WTC11 (cell line): ENCODE measurements around the gene FARP2. TPM values are rescaled to one million over a fixed set of nuclear protein-coding genes. Genes with fewer than 3 reads are reported as not detected.

ENCODE experiments used
- ATAC-seq: fragments of 200-7000 bp; cut with Tn5 transposase; 2 replicates; pipeline ENCODE4 v1.10.0; 2021; ENCODE audit warnings: mild to moderate bottlenecking, moderate library complexity
- CTCF ChIA-PET: fragments of 300-600 bp; sonication (Branson Sonifier 250); formaldehyde crosslinking; loops from one replicate; lab custom pipeline; 2021; ENCODE audit warnings: antibody characterized with exemption; lab: Charles Lee
- POLR2A ChIA-PET: fragments of 350-600 bp; sonication (Branson Sonifier 250); formaldehyde crosslinking; loops from one replicate; lab custom pipeline; 2021; ENCODE audit warnings: antibody characterized with exemption; lab: Charles Lee
- DNase-seq: peaks from one replicate; pipeline ENCODE4 v3.0.0; 2021; ENCODE audit warnings: low spot score
- H3K27ac Mint-ChIP-seq: 2 replicates; pipeline ENCODE4 v1.8.0; 2021; ENCODE audit warnings: mixed read lengths
- H3K27me3 Mint-ChIP-seq: 2 replicates; pipeline ENCODE4 v1.8.0; 2021; ENCODE audit warnings: low read depth, mild to moderate bottlenecking, moderate library complexity, mixed read lengths
- H3K36me3 Mint-ChIP-seq: 2 replicates; pipeline ENCODE4 v1.8.0; 2021; ENCODE audit warnings: mixed read lengths
- H3K4me1 Mint-ChIP-seq: 2 replicates; pipeline ENCODE4 v1.8.0; 2022; ENCODE audit warnings: mixed read lengths
- H3K4me3 Mint-ChIP-seq: 2 replicates; pipeline ENCODE4 v1.8.0; 2021; ENCODE audit warnings: mild to moderate bottlenecking, moderate library complexity, mixed read lengths
- H3K9me3 Mint-ChIP-seq: 2 replicates; pipeline ENCODE4 v1.8.0; 2021; ENCODE audit warnings: mixed read lengths
- CREB1 ChIP-seq: sonication (generic); formaldehyde crosslinking; IDR thresholded peaks from 2 replicates; pipeline ENCODE4 v1.8.0; 2023; ENCODE audit warnings: mild to moderate bottlenecking, missing genetic modification reagents
- CREM ChIP-seq: sonication (generic); formaldehyde crosslinking; IDR thresholded peaks from 2 replicates; pipeline ENCODE4 v1.8.1; 2022; ENCODE audit warnings: mild to moderate bottlenecking, missing genetic modification reagents, moderate library complexity
- IRF2 ChIP-seq: sonication (generic); formaldehyde crosslinking; IDR thresholded peaks from 2 replicates; pipeline ENCODE4 v1.8.0; 2022; ENCODE audit warnings: low read depth, missing genetic modification reagents, borderline replicate concordance
- JAZF1 ChIP-seq: fragments of 250-450 bp; sonication (Bioruptor Pico); IDR thresholded peaks from 2 replicates; pipeline ENCODE4 v1.9.0; 2021; ENCODE audit warnings: moderate library complexity, mild to moderate bottlenecking, inconsistent platforms
- OVOL2 ChIP-seq: fragments of 250-450 bp; sonication (Bioruptor Pico); IDR thresholded peaks from 2 replicates; pipeline ENCODE4 v1.9.0; 2021; ENCODE audit warnings: mild to moderate bottlenecking, borderline replicate concordance
- RORB ChIP-seq: fragments of 250-450 bp; sonication (Bioruptor Pico); IDR thresholded peaks from 2 replicates; pipeline ENCODE4 v1.9.0; 2021; ENCODE audit warnings: mild to moderate bottlenecking
- SMAD4 ChIP-seq: sonication (generic); formaldehyde crosslinking; IDR thresholded peaks from 2 replicates; pipeline ENCODE4 v1.8.0; 2022; ENCODE audit warnings: mild to moderate bottlenecking, missing genetic modification reagents
- SOX15 ChIP-seq: fragments of 250-450 bp; sonication (Bioruptor Pico); IDR thresholded peaks from 2 replicates; pipeline ENCODE4 v1.9.0; 2021; ENCODE audit warnings: mild to moderate bottlenecking
- ZNF121 ChIP-seq: sonication (generic); formaldehyde crosslinking; IDR thresholded peaks from 2 replicates; pipeline ENCODE4 v1.8.0; 2023; ENCODE audit warnings: missing genetic modification reagents
- ZNF219 ChIP-seq: sonication (generic); formaldehyde crosslinking; IDR thresholded peaks from 2 replicates; pipeline ENCODE4 v1.8.0; 2023; ENCODE audit warnings: missing genetic modification reagents, mild to moderate bottlenecking, borderline replicate concordance
- ZNF232 ChIP-seq: sonication (generic); formaldehyde crosslinking; IDR thresholded peaks from 2 replicates; pipeline ENCODE4 v1.8.0; 2022; ENCODE audit warnings: mild to moderate bottlenecking, missing genetic modification reagents
- ZNF263 ChIP-seq: sonication (generic); formaldehyde crosslinking; IDR thresholded peaks from 2 replicates; pipeline ENCODE4 v1.8.1; 2022; ENCODE audit warnings: low read depth, mild to moderate bottlenecking, moderate library complexity, missing genetic modification reagents
- ZNF416 ChIP-seq: fragments of 250-450 bp; sonication (Bioruptor Pico); IDR thresholded peaks from 2 replicates; pipeline ENCODE4 v1.9.0; 2021; ENCODE audit warnings: mild to moderate bottlenecking, inconsistent platforms
- ZNF423 ChIP-seq: fragments of 250-450 bp; sonication (Bioruptor Pico); IDR thresholded peaks from 2 replicates; pipeline ENCODE4 v2.1.2; 2022; ENCODE audit warnings: mild to moderate bottlenecking, moderate library complexity
- total RNA-seq: library from RNA; stranded (reverse); gene quantifications from 3 replicates; pipeline ENCODE4 v1.2.3, GENCODE V29; 2021
- TF ChIP-seq, protein P1 (sequence below): fragments of 250-450 bp; sonication (Bioruptor Pico); IDR thresholded peaks from 2 replicates; pipeline ENCODE4 v1.9.0; 2021; ENCODE audit warnings: mild to moderate bottlenecking
- TF ChIP-seq, protein P2 (sequence below): sonication (generic); formaldehyde crosslinking; IDR thresholded peaks from 2 replicates; pipeline ENCODE4 v1.8.0; 2022; ENCODE audit warnings: mild to moderate bottlenecking, missing genetic modification reagents
- TF ChIP-seq, protein P3 (sequence below): sonication (generic); formaldehyde crosslinking; IDR thresholded peaks from 2 replicates; pipeline ENCODE4 v1.8.0; 2022; ENCODE audit warnings: missing genetic modification reagents
- TF ChIP-seq, protein P4 (sequence below): sonication (generic); formaldehyde crosslinking; IDR thresholded peaks from 2 replicates; pipeline ENCODE4 v1.8.1; 2022; ENCODE audit warnings: low read depth, missing genetic modification reagents, borderline replicate concordance
- TF ChIP-seq, protein P5 (sequence below): sonication (generic); formaldehyde crosslinking; IDR thresholded peaks from 2 replicates; pipeline ENCODE4 v1.8.0; 2022; ENCODE audit warnings: mild to moderate bottlenecking, missing genetic modification reagents

The FARP2 gene
- total RNA-seq, 1 experiment from 2014 or later = 37.8 TPM

DNA sequence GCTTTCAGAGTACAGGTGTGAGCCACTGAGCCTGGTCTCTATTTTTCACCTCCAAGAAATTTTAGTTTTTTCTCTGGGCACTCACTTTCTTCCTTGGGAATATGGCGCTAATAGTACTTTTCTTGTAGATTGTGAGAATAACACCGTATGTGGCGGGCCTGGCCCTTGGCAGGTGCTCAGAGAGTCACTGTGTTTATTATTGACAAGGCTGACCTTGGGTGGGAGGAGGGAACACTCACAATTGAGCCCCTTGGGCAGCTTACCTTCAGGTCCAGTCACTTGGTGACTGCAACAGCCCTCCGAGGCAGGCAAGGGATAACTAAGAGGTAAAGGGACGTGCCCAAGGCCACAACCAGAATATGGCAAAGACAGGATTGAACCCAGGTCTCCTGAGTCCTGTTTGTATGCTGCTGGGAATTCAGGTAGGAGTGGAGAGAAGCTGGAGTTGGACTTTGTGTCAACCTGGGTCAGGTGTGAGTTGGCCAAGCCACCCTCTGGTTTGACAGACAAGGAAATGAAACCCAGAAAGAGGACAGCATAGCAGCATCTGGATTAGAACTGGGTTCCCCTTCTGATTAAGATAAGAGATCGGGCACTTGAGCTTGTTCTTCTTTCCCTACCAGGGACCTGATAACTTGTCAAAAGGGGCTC is 155.1 kb downstream of the FARP2 start:
- H3K4me3 Mint-ChIP-seq = no peak overlapping the region
- peaks cover 14% of the 10 kb centered on the region for H3K4me1 Mint-ChIP-seq
- 0 out of 2 replicates have a peak, but pooled peaks cover 3% of the 10 kb centered on the region for H3K9me3 Mint-ChIP-seq
- no peaks in the 10 kb centered on the region for H3K36me3 Mint-ChIP-seq
- POLR2A ChIA-PET = no interaction called here
- CTCF ChIA-PET = no interaction called here
- H3K27me3 Mint-ChIP-seq = peaks cover 24% of the 10 kb centered on the region
- DNase-seq (no peak), ATAC-seq (no peak)
- TF ChIP-seq, protein P1, sequence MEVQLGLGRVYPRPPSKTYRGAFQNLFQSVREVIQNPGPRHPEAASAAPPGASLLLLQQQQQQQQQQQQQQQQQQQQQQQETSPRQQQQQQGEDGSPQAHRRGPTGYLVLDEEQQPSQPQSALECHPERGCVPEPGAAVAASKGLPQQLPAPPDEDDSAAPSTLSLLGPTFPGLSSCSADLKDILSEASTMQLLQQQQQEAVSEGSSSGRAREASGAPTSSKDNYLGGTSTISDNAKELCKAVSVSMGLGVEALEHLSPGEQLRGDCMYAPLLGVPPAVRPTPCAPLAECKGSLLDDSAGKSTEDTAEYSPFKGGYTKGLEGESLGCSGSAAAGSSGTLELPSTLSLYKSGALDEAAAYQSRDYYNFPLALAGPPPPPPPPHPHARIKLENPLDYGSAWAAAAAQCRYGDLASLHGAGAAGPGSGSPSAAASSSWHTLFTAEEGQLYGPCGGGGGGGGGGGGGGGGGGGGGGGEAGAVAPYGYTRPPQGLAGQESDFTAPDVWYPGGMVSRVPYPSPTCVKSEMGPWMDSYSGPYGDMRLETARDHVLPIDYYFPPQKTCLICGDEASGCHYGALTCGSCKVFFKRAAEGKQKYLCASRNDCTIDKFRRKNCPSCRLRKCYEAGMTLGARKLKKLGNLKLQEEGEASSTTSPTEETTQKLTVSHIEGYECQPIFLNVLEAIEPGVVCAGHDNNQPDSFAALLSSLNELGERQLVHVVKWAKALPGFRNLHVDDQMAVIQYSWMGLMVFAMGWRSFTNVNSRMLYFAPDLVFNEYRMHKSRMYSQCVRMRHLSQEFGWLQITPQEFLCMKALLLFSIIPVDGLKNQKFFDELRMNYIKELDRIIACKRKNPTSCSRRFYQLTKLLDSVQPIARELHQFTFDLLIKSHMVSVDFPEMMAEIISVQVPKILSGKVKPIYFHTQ (CRISPR knock-in tag) = no peak
- TF ChIP-seq, all 79 proteins: peak for 0
- no peak overlapping the region for H3K27ac Mint-ChIP-seq

DNA sequence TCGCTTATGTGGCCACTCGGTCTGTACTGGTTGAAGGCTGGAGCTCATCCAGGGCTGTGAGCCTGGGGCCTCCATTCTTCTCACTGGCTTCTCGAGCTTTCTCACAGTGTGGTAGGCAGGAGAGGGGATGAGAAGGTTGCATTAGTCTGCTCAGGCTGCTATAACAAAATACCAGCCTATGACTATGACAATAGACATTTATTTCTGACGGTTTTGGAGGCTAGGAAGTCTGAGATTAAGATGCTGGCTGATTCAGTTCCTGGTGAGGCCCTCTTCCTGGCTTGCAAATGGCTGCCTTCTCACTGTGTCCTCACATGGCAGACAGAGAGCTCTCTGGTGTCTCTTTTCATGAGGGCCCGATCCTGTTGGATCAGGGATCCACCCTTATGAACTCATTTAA is 158.5 kb downstream of the FARP2 start:
- peaks cover 3% of the 10 kb centered on the region for H3K4me1 Mint-ChIP-seq
- DNase-seq = no peak
- peaks cover 6% of the 10 kb centered on the region; the same call in 1 of the 2 replicates for H3K36me3 Mint-ChIP-seq
- ChIA-PET CTCF (no interaction called here), POLR2A (no interaction called here)
- TF ChIP-seq, protein P2, sequence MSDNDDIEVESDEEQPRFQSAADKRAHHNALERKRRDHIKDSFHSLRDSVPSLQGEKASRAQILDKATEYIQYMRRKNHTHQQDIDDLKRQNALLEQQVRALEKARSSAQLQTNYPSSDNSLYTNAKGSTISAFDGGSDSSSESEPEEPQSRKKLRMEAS (CRISPR knock-in tag) = no peak
- no peak for TF ChIP-seq SOX15
- TF ChIP-seq ZNF121 = no peak
- no peak for TF ChIP-seq ZNF416 (CRISPR knock-in tag)
- TF ChIP-seq, protein P3, sequence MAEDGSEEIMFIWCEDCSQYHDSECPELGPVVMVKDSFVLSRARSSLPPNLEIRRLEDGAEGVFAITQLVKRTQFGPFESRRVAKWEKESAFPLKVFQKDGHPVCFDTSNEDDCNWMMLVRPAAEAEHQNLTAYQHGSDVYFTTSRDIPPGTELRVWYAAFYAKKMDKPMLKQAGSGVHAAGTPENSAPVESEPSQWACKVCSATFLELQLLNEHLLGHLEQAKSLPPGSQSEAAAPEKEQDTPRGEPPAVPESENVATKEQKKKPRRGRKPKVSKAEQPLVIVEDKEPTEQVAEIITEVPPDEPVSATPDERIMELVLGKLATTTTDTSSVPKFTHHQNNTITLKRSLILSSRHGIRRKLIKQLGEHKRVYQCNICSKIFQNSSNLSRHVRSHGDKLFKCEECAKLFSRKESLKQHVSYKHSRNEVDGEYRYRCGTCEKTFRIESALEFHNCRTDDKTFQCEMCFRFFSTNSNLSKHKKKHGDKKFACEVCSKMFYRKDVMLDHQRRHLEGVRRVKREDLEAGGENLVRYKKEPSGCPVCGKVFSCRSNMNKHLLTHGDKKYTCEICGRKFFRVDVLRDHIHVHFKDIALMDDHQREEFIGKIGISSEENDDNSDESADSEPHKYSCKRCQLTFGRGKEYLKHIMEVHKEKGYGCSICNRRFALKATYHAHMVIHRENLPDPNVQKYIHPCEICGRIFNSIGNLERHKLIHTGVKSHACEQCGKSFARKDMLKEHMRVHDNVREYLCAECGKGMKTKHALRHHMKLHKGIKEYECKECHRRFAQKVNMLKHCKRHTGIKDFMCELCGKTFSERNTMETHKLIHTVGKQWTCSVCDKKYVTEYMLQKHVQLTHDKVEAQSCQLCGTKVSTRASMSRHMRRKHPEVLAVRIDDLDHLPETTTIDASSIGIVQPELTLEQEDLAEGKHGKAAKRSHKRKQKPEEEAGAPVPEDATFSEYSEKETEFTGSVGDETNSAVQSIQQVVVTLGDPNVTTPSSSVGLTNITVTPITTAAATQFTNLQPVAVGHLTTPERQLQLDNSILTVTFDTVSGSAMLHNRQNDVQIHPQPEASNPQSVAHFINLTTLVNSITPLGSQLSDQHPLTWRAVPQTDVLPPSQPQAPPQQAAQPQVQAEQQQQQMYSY = no peak
- TF ChIP-seq CREM (CRISPR knock-in tag) = no peak
- TF ChIP-seq JAZF1 (CRISPR knock-in tag) = no peak
- TF ChIP-seq ZNF423 (CRISPR knock-in tag) = no peak
- TF ChIP-seq IRF2 = no peak
- no peak for TF ChIP-seq ZNF219 (CRISPR knock-in tag)
- no peak for TF ChIP-seq ZNF263 (CRISPR knock-in tag)
- TF ChIP-seq, all 79 proteins: peak for 0
- no peak overlapping the region for H3K4me3 Mint-ChIP-seq
- H3K27ac Mint-ChIP-seq = no peak overlapping the region
- peaks cover 11% of the 10 kb centered on the region for H3K9me3 Mint-ChIP-seq
- no peak for ATAC-seq
- H3K27me3 Mint-ChIP-seq = peaks cover 18% of the 10 kb centered on the region

DNA sequence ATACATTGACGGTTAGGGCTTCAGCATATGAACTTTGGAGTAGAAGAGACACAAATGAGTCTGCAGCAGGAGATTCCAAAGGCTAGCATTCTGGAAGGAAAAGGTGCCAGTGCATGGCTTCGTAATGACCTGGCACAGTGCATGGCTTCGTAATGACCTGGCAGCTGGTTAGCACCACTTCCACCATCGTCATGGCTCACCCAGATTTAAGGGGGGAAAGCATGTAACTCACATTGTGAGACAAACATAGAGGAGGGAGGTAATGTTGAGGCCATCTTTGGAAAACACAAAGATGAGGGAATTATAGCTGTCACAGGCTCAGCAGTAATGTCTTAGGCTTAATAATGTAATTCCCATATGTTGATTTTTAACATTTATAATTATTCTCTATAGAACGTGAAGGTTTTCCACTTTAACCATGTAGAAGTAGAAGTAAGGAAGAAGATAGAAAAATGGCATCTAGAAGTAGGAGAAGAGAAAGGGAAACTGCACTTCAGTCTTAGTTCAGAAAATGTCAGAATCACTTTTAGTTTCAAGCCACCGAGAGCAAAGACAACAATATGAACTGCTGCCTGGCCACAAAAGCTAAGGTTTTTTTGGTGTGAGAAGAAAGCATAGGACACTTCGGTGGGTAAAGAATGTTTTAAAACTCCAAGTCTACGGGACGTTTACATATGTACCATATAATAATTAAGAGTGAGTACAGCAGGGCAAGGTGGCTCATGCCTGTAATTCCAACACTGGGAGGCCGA is 159.1 kb downstream of the FARP2 start:
- no peak for DNase-seq
- no peak for ATAC-seq
- peaks cover 6% of the 10 kb centered on the region; the same call in 1 of the 2 replicates for H3K36me3 Mint-ChIP-seq
- POLR2A ChIA-PET = no interaction called here
- H3K4me1 Mint-ChIP-seq = no peaks in the 10 kb centered on the region; the same call in 1 of the 2 replicates
- CTCF ChIA-PET = interaction anchor here (0.8 to 1.1 kb wide), 2 partner anchors 80 to 83 kb away, joined by 3 to 4 read pairs; no protein-coding TSS in a partner anchor
- H3K9me3 Mint-ChIP-seq = peaks cover 11% of the 10 kb centered on the region
- H3K27me3 Mint-ChIP-seq = peaks cover 12% of the 10 kb centered on the region
- no peak overlapping the region for H3K27ac Mint-ChIP-seq
- no peak overlapping the region for H3K4me3 Mint-ChIP-seq
- no peak for TF ChIP-seq IRF2
- TF ChIP-seq, protein P4, sequence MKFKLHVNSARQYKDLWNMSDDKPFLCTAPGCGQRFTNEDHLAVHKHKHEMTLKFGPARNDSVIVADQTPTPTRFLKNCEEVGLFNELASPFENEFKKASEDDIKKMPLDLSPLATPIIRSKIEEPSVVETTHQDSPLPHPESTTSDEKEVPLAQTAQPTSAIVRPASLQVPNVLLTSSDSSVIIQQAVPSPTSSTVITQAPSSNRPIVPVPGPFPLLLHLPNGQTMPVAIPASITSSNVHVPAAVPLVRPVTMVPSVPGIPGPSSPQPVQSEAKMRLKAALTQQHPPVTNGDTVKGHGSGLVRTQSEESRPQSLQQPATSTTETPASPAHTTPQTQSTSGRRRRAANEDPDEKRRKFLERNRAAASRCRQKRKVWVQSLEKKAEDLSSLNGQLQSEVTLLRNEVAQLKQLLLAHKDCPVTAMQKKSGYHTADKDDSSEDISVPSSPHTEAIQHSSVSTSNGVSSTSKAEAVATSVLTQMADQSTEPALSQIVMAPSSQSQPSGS (CRISPR knock-in tag) = no peak
- TF ChIP-seq CREB1 (CRISPR knock-in tag) = no peak
- TF ChIP-seq ZNF232 (CRISPR knock-in tag) = no peak
- TF ChIP-seq SMAD4 = no peak
- TF ChIP-seq, protein P5, sequence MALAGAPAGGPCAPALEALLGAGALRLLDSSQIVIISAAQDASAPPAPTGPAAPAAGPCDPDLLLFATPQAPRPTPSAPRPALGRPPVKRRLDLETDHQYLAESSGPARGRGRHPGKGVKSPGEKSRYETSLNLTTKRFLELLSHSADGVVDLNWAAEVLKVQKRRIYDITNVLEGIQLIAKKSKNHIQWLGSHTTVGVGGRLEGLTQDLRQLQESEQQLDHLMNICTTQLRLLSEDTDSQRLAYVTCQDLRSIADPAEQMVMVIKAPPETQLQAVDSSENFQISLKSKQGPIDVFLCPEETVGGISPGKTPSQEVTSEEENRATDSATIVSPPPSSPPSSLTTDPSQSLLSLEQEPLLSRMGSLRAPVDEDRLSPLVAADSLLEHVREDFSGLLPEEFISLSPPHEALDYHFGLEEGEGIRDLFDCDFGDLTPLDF (CRISPR knock-in tag) = no peak
- TF ChIP-seq OVOL2 = no peak
- no peak for TF ChIP-seq RORB (CRISPR knock-in tag)
